ENCODE data around the gene OLFML2A. TPM values are rescaled to one million over a fixed set of nuclear protein-coding genes. Genes with fewer than 3 reads are reported as not detected.
A peak's percentile ranks its signal among the peaks of the same experiment; 100 is the strongest.

The OLFML2A gene
- total and polyA plus RNA-seq, 2 of the 13 experiments (the other 11 are each of a cell fraction or from before 2014, with no cell fraction given): 0.01 to 0.02 TPM

GRCh38 chr9:124769549-124770358, 7.2 kb upstream of the OLFML2A start (continued):
- TF ChIP-seq PBX3 (CRISPR knock-in tag; IDR thresholded peaks at IDR 0.05; ENCODE audit: borderline replicate concordance): no peak
- TF ChIP-seq ZSCAN25 (CRISPR knock-in tag; IDR thresholded peaks at IDR 0.05): 0 out of 2 replicates have a peak, but pooled peaks have one; percentile 15
- TF ChIP-seq KLF15 (CRISPR knock-in tag; IDR thresholded peaks at IDR 0.05; ENCODE audit: borderline replicate concordance): no peak
- no peak for TF ChIP-seq ZNF33A (CRISPR knock-in tag; IDR thresholded peaks at IDR 0.05; ENCODE audit: borderline replicate concordance)
- TF ChIP-seq ZBTB7B (CRISPR knock-in tag; IDR thresholded peaks at IDR 0.05): 0 out of 2 replicates have a peak, but pooled peaks have one; percentile 12
- no peak for TF ChIP-seq MTA3 (CRISPR knock-in tag; IDR thresholded peaks at IDR 0.05)
- no peak for TF ChIP-seq MBNL3 (CRISPR knock-in tag; conservative IDR thresholded peaks at IDR 0.05)
- TF ChIP-seq THAP7 (CRISPR knock-in tag; IDR thresholded peaks at IDR 0.05): no peak
- TF ChIP-seq NCOR1 (IDR thresholded peaks at IDR 0.05; ENCODE audit: borderline replicate concordance, low read length): peak; percentile 23; the same call in 1 of the 2 replicates
- peak; percentile 35; the same call in 1 of the 2 replicates for TF ChIP-seq ZNF709 (CRISPR knock-in tag; IDR thresholded peaks at IDR 0.05)
- TF ChIP-seq ZNF510 (CRISPR knock-in tag; IDR thresholded peaks at IDR 0.05; ENCODE audit: low read depth): no peak
- TF ChIP-seq KMT2A (CRISPR knock-in tag; IDR thresholded peaks at IDR 0.05): peak; percentile 87
- TF ChIP-seq ZFP91 (CRISPR knock-in tag; IDR thresholded peaks at IDR 0.05; ENCODE audit: borderline replicate concordance): no peak; the same call in 1 of the 2 replicates
- TF ChIP-seq HNRNPK (IDR thresholded peaks at IDR 0.05; ENCODE audit: low read depth, low read length, poor library complexity, severe bottlenecking): peak; percentile 15
- TF ChIP-seq ZBTB33 (CRISPR knock-in tag; IDR thresholded peaks at IDR 0.05): no peak

Measured in HepG2 (cell line).